HG03378 (cell line): ENCODE measurements around the gene NR2F6.
"Not testable (repeated sequence)": the region's sequence is repeated elsewhere in the genome, so short reads cannot be mapped to it uniquely, and the experiment has no call there.

Source experiments
- ATAC-seq: cut with Tn5 transposase; IDR thresholded peaks from one replicate; pipeline ENCODE4 v1.9.1; 2021; ENCODE audit warnings: mild to moderate bottlenecking, moderate library complexity; ENCODE audit not compliant: unreplicated experiment

Gene NR2F6

DNA sequence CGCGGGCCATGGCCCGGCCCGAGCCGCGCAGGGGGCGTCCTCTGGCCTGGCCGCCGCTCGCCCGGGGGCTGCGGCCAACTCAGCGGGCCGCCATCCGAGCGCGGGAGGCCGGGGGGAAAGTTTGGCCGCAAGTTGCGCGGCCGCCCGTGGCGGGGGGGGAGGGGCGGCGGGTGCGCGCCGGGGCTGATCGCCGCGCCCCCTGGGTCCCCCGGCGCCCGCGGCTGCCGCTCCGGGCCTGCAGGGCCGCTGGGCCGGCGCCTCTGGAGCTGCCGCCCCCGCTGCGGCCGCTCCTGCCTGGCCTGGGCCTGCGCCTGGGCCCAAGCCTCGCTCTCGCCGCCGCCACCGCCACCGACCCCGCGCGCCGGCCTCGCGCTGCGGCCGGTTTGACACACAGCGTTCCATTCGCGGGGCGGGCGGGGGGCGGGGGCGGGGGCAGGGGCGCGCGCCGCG is at the start of gene NR2F6:
Gene NR2F6 (minus strand): TSS at position 385 of the 450 bp plus-strand sequence. CDS start 699 bp downstream, outside the sequence.
- ATAC-seq: no peak

DNA sequence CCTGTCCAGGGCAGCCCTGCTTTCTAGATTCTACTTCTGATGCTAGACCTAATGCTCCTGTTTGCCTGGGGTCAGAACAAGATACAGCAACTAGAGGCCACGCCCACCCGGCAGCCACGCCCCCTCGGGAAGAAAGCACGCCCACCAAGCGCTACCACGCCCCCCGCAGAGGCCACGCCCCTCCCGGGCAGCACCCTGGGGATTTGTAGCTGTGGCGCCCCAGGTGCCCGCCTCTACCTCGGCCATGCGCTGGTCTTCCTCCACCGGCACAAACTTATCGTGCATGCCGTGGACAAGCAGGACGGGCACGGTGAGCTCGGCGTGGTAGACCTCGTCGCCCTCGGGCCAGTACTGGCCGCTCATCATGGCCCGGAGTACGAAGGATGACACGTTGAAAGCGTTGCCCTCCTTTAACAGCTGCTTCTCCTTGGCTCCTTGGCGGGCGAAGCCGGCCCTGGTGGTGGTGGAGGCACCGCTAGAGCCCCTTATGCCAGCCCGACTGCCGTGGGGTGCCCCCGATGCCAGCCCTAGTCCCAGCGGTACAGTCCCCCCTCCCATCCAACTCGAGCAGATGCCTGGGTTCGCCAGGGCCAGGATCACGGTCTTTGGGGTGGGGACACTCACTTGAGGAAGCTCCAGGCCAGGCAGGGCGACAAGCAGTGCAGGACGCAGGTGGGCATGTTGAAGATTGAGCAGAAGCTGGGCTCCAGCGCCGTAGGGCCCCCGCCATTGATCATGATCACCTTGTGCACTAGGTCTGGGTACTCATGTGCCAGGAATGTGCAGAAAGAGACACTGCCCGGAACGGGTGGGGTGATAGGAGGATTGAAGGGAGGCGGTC is 48.6 kb upstream of the NR2F6 start:
- no peak for ATAC-seq

DNA sequence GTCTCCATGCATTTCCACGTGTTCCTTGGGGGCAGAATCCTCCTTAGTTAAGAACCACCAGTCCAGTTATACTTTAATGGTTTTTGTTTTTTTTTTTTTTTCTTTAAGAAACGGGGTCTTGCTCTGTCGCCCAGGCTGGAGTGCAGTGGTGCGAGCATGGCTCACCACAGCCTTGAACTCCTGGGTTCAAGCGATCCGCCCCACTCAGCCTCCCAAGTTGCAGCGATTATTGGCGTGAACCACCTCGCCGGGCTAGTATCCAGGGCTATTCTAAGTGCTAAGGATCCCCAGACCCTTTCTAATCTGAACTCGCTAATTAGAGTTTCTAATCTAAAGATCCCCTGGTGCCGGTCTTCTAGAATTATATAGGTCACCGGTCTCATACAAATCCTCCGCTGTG is 47.9 kb upstream of the NR2F6 start:
- ATAC-seq: no peak

DNA sequence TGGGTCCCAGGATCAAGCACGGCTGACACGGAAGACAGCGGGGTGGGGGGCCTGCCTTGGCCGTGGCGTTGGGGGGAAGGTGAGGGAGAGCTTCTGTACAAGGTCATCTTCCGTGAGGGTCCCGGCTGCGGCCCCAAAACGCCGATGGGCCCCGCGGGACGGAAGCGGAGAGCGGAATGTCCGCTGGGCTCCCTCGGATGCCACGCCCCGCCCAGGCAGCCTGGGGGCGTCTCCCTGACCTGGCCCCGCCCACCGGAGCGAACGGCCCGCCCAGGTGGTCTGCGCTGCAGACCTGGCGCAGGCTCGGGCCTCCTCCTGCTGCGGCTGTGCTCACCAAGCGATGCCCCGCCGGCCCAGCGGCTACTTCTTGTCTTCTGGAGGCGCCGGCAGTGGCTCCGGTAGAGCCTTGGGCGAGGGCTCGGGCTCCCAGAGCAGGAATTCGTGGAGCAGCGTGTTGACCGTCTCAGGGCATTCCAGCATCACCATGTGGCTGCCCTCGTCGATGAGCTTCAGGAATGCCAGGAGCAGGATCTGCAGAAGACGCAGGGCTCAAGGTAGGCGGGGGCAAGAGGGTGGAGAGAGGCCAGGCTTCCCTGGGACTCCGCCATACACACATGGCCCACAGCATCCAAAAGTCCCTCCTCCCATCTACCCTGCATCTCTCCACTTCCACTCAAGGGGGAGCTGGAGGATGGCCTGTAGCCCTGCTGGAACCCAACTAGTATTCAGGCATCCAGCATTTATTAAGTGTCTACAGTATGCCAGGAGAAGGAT is 46.8 kb upstream of the NR2F6 start:
- ATAC-seq: no peak

DNA sequence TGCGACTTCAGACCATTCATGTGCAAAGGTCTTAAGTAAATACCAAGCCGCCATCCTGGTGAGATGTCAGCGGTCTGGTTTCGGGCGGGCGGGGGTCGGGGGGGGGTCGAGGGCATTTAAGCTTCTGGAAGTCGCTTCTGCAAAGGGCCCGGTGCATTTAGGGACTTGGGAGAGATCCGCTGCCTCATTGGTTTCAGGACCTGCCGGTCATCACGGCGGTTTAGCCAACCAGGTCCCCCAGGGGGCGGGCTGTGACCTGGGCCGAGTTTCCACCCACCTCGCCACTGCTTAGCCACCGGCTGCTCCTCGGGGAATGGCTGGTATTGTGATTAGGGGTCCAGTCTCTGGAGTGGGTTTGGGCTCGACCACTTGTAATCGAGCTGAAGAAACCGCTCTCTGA is 43.8 kb upstream of the NR2F6 start:
- ATAC-seq: no peak

DNA sequence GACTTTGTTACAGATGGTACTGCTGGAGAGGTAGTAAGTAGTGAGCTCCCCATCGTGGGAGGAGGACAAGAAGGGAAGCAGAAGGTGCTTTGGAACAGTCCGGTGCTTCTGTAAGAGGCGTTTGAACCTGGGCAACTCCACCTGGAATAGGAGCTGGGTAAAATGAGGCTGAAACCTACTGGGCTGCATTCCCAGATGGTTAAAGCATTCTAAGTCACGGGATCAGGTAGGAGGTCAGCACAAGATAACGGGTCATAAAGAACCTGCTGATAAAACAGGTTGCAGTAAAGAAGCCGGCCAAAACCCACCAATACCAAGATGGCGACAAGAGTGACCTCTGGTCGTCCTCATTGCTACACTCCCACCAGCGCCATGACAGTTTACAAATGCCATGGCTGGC is 41.0 kb upstream of the NR2F6 start:
- ATAC-seq: no peak

DNA sequence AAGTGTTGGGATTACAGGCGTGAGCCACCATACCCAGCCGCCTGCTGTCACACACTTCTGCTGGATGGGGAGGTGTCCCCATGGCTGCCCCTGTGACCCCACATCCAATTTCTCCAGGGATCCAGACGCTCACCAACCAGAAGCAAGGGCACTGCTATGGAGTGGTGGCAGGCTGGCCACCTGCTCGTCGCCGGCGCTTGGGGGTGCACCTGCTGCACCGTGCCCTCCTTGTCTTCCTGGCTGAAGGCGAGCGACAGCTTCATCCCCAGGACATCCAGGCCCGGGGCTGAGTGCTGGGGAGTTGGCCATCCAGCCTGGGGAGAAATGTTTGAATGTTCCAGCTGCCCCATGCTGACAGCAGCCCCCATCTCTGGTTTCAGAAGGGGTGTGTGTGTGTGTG is 40.5 kb upstream of the NR2F6 start:
- no peak for ATAC-seq

DNA sequence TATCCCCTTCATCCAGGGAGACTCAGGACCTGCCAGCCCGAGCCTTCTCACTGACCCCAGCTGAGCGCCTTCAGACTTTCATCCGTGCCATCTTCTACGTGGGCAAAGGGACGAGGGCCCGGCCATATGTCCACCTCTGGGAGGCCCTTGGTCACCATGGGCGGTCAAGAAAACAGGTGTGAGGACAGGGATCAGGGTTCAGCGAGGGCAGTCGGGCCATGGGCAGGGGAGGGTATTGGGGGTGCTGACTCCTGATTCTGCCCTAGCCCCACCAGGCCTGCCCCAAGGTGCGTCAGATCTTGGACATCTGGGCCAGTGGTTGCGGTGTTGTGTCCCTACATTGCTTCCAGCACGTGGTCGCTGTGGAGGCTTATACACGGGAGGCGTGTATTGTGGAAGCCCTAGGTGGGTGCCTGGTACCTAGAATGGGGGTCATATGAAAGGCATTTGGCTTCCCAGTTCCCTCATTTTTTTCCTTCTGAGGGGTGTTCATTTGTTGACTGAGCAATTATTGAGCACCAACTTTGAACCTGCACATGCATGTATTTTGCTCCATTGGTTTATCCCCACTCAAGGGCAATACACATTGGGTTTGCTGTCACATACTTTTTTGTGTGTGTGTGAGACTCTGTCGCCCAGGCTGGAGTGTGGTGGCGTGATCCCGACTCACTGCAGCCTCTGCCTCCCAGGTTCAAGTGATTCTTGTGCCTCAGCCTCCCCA is 39.9 kb upstream of the NR2F6 start:
- ATAC-seq: no peak

- ATAC-seq: no peak
Measured at GRCh38 chr19:17283504-17283996, 37.8 kb upstream of the NR2F6 start.

DNA sequence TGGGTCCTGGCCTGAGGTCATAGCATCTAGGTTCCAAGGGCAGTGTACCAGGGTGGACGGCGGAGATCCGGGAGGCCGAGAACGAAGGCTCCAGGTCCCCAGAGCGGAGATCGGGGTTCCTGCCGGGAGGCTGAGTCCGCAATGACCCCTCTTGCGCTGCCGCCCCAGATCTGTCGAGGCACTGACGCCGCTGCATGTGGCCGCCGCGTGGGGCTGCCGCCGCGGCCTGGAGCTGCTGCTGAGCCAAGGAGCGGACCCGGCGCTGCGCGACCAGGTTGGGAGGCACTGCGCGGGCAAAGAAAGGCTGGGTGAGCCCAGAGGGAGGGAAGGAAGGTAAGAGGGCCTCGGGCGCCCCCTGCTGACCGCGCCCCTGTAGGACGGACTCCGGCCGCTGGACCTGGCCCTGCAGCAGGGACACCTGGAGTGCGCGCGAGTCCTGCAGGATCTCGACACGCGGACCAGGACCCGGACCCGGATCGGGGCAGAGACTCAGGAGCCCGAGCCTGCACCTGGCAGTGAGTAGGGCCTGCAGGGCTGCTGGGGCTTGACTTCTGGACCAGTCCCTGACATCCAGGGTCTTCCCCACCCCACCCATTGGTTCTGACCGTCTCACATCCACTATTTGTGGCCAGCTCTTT is 36.9 kb upstream of the NR2F6 start:
- ATAC-seq: no peak

DNA sequence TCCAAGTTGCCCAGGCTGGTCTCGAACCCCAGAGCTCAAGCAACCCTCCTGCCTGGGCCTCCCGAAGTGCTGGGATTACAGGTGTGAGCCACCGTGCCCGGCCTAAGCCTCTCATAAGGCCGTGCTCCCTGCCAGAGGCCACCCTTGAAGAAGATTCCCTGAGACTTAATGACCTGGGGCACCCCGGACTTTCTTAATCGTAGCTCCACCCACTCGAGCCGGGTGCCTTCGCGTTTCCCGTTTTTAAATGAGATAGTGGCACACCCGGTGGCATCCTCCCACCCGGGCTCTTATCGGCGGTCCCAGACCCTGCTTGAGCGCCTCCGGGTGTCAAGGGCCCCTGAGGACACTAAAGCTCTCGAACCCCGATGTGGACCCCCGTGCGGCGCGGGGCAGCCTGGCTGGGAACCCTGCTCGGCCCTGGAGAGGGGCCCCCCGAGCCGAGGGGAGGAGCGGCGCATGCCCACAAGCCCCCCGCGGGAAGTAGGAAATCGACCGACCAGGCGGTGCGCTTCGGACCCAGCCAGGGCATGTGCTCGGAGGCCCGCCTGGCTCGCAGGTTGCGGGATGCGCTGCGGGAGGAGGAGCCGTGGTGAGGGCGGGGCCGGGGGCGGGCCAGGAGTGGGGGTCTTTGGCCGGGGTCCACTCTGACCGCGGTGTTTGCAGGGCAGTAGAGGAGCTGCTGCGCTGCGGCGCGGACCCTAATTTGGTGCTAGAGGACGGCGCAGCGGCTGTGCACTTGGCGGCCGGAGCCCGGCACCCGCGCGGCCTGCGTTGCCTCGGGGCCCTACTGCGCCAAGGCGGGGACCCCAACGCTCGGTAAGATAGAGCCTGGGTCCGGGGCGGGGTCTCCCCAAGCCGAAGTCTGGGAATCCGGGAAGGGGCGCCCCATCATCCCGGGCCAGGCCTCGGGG is 35.9 kb upstream of the NR2F6 start, which contains the start of gene ANKLE1:
Gene ANKLE1 (plus strand): TSS at position 511 of the 914 bp plus-strand sequence. CDS start 20 bp downstream, at position 531.
- no peak for ATAC-seq

DNA sequence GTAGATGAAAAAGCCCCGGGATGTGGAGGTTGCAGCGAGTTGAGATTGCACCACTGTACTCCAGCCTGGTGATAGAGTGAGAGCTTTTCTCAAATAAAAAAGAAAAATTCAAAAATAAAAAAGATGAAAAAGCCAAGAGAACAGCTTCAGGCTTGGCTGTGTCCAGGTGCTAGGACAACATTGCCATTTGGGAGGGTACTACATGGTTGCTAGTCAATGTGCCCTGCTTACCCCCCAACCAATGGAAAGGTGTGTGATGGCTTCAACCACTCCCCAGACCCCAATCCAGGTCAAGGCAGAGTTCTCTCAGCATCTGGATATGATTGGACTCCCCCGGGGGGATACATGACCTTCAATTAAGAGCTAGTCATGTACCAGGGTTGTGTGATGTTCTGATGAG is 33.7 kb upstream of the NR2F6 start:
- ATAC-seq: no peak

DNA sequence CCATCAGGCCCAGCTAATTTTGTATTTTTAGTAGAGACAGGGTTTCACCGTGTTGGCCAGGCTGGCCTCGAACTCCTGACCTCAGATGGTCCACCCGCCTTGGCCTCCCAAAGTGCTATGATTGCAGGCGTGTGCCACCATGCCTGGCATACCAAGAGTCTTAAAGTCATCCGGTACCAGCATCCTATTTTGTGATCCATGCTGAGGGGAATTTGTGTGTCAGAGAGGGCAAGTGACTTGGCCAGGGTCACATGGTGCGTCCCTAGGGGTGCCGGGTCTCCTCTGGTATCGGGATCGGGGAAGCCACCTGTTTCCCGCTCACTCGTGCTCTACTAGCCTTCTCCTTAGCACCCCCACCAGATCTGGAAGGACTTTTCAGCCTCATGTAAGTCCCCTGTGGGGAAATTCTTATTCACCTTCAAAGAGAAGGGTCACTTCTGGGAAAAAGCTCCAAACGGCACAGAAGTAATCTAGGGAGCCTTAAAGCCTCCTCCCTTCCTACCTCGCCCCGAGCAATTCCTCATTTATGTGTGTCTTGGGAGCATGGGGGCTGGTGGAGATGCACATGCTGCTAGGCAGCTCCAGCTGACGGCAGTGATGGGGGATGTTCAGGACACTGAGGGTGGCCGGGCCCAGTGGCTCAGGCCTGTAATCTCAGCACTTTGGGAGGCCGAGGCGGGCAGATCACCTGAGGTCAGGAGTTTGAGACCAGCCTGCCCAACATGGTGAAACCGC is 29.9 kb upstream of the NR2F6 start:
- no peak for ATAC-seq

DNA sequence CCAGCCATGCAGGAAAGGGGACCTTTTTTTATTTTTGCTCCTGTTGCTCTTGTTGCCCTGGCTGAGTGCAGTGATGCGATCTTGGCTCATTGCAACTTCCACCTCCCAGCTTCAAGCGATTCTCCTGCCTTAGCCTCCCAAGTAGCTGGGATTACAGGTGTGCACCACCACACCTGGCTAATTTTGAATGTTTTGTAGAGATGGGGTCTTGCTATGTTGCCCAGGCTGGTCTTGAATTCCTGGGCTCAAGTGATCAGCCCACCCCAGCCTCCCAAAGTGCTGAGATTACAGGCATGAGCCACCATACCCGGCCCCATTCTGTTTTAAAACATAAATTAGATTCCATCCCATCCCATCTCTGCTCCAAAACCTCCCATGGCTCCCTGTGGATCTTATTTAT is 29.2 kb upstream of the NR2F6 start:
- not testable (repeated sequence) for ATAC-seq

- ATAC-seq: no peak
Measured at GRCh38 chr19:17268754-17269153, 23.0 kb upstream of the NR2F6 start.

DNA sequence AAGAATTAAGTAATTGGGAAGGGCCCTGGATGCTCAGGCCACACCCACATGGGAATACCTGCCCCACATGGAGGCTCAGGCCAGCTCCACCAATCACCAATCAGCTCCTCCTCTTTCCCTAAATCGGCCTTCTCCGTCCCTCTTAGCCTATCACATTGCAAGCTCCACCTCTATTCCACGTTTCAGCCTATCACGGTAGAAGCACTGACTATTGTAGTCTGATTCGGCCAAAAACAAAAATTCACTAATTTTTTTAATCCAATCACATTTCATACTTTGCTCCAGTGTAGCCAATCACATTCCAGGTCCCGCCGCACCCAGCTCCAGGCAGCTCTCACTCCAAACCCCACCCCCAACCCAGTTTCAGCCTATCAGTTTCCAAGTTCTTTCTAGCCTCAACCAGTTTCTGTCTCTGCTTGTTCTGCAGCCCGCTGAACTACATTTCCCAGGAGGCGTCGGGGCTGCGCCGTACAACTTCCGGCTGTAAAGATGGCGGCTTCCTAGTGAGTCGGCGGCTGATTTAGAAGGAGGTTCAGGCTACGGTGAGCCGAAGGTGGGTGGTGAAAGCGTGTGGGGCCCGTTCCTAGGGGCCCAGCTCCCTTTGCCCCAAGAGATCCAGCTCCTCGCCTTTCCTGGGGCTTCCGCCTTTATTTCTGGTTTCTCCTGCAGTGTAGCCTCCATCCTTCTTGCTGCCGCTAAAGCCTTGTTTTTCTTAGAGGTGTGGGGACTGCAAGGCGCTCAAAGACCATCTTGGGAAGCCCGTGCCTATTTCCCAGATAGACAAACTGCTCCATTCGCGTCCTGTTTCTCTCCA is 21.5 kb upstream of the NR2F6 start, which contains the start of gene BABAM1:
Gene BABAM1 (plus strand): TSS at position 469 of the 814 bp plus-strand sequence. CDS start 1,364 bp downstream, outside the sequence.
- peak; percentile 86 for ATAC-seq

DNA sequence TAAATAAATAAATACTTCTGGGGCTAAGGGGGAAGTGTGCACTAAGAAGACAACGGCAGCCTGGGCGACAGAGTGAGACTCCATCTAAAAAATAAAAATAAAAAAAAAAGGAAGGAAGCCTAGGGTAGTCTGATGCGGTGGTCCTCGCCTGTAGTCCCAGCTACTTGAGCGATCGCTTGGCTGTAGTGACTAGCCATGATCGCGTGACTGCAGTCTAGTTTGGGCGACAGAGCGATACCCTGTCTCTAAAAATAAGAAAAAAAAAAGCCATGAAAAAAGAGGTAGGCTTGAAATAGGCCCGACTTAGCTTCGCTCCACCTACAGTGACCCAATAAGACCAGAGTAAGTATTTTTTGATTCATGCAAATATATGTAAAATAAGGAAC is 20.9 kb upstream of the NR2F6 start:
- peak; percentile 33 for ATAC-seq

DNA sequence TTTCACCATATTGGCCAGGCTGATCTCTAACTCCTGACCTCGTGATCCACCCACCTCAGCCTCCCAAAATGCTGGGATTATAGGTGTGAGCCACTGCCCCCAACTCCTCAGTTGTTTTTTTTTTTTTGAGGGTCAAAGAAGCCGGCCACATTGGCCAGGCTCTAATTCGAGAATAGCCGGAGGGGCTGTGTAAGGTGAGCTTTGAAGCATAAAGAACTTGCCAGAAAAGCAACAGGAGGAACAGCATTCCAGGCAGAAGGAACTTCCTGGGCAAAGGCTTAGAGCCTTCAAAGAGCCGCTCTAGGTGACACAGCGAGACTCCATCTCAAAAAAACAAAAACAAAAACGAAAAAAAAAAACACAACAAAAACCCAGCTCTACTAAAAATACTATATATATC is 20.3 kb upstream of the NR2F6 start:
- ATAC-seq: no peak
